Type B pancreatic cell (in vitro differentiated cells): ENCODE results near the gene MPC2. TPM values are rescaled to one million over a fixed set of nuclear protein-coding genes. Genes with fewer than 3 reads are reported as not detected.

Experiments
- DNase-seq: peaks from one replicate; pipeline ENCODE4 v3.0.0; 2021; ENCODE audit warnings: mixed read lengths; ENCODE audit not compliant: unreplicated experiment; ENCODE audit errors: extremely low spot score
- H3K27ac Mint-ChIP-seq: 2 replicates; pipeline ENCODE4 v1.8.0; 2021; ENCODE audit warnings: mild to moderate bottlenecking, mixed read lengths
- H3K27me3 Mint-ChIP-seq: 2 replicates; pipeline ENCODE4 v1.8.0; 2021; ENCODE audit warnings: mixed read lengths
- H3K36me3 Mint-ChIP-seq: 2 replicates; pipeline ENCODE4 v1.8.0; 2021; ENCODE audit warnings: mixed read lengths
- H3K4me1 Mint-ChIP-seq: one replicate; pipeline ENCODE4 v1.8.0; 2021; ENCODE audit warnings: mixed read lengths; ENCODE audit not compliant: unreplicated experiment
- H3K4me3 Mint-ChIP-seq: 2 replicates; pipeline ENCODE4 v1.8.0; 2021; ENCODE audit warnings: mild to moderate bottlenecking, mixed read lengths
- H3K9me3 Mint-ChIP-seq: 2 replicates; pipeline ENCODE4 v1.8.0; 2021; ENCODE audit warnings: mixed read lengths
- total RNA-seq: library from RNA; stranded (reverse); gene quantifications from 2 replicates; pipeline ENCODE4 v1.2.1, GENCODE V29; 2021; ENCODE audit warnings: low replicate concordance
- TF ChIP-seq, protein P1 (sequence below): fragments of 200-600 bp; sonication (generic); conservative IDR thresholded peaks from 2 replicates; pipeline ENCODE4 v1.5.0; 2021; ENCODE audit warnings: antibody characterized with exemption, mild to moderate bottlenecking

The MPC2 gene
- total RNA-seq, 1 donor from 2014 or later, result 60.2 TPM

DNA sequence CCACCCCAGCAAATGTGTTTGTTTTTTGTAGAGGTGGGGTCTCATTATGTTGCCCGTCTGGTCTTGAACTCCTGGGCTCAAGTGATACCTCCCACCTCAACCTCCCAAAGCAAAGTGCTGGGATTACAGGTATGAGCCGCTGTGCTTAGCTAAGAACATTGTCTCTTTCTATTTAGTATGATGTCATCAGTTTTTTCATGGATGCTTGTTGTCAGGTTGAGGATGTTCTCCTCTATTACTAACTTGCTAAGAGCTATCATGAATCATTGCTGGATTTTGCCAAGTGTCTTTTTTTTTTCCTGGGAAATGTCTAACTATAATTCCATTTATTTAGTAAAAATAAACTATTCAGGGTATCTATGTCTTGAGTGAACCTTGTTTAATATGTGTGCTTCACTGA is 19.0 kb upstream of the MPC2 start:
- Mint-ChIP-seq H3K36me3 (peaks cover 33% of the 10 kb centered on the region), H3K4me1 (peaks cover under 1% of the 10 kb centered on the region), H3K27me3 (no peaks in the 10 kb centered on the region), H3K4me3 (no peak overlapping the region), H3K27ac (no peak overlapping the region), H3K9me3 (no peaks in the 10 kb centered on the region)
- TF ChIP-seq, protein P1, sequence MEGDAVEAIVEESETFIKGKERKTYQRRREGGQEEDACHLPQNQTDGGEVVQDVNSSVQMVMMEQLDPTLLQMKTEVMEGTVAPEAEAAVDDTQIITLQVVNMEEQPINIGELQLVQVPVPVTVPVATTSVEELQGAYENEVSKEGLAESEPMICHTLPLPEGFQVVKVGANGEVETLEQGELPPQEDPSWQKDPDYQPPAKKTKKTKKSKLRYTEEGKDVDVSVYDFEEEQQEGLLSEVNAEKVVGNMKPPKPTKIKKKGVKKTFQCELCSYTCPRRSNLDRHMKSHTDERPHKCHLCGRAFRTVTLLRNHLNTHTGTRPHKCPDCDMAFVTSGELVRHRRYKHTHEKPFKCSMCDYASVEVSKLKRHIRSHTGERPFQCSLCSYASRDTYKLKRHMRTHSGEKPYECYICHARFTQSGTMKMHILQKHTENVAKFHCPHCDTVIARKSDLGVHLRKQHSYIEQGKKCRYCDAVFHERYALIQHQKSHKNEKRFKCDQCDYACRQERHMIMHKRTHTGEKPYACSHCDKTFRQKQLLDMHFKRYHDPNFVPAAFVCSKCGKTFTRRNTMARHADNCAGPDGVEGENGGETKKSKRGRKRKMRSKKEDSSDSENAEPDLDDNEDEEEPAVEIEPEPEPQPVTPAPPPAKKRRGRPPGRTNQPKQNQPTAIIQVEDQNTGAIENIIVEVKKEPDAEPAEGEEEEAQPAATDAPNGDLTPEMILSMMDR, result no peak
- no peak for DNase-seq

DNA sequence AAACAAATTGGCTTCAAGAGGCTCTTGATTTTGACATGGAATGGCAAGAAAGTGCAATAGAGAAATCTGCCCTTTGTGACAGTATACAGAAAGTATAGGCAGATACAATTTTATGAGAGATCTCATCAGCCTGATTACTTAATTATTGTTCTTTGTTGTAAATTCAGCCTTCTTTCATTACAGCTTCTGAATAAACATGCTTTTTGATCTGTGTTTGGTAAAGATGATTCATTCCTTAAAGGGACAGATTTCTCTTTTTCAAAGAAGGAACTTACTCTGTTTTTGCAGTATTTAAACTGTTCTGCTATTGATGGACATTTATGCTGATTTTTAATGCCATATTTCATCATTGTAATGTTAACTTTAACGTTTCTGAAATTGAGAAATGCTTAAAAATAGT is 13.7 kb upstream of the MPC2 start:
- H3K27ac Mint-ChIP-seq, result no peak overlapping the region
- no peak for DNase-seq

DNA sequence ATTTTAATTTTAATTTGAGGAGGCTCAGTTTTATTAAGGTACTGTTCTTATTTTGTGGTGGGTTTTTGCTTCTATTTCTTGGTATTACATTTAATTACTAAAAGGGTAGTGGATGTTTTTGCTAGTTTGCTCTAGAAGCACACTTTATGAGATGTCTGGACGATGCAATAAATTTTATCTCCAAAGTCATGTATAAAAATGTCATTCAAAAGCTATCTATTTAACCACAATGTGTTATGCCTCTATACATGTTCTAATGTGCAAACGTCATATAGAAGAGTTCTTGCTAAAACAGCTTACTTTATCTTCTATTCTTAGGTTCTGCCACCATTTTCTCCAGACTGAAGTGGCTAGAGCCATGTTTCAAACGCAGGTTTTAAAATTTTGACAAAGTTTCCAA is 12.9 kb upstream of the MPC2 start:
- no peaks in the 10 kb centered on the region for H3K27me3 Mint-ChIP-seq
- peaks cover 14% of the 10 kb centered on the region for H3K9me3 Mint-ChIP-seq
- TF ChIP-seq, protein P1, result no peak
- H3K36me3 Mint-ChIP-seq, result peaks cover 17% of the 10 kb centered on the region
- DNase-seq, result no peak
- H3K4me1 Mint-ChIP-seq, result peaks cover 18% of the 10 kb centered on the region
- H3K27ac Mint-ChIP-seq, result no peak overlapping the region
- no peak overlapping the region for H3K4me3 Mint-ChIP-seq

More for the DNA sequence above, 13.7 kb upstream of the MPC2 start:
- H3K4me3 Mint-ChIP-seq, result no peak overlapping the region
- H3K9me3 Mint-ChIP-seq, result peaks cover 9% of the 10 kb centered on the region
- no peaks in the 10 kb centered on the region for H3K27me3 Mint-ChIP-seq
- TF ChIP-seq, protein P1, result no peak
- peaks cover 18% of the 10 kb centered on the region for H3K4me1 Mint-ChIP-seq
- peaks cover 20% of the 10 kb centered on the region for H3K36me3 Mint-ChIP-seq

DNA sequence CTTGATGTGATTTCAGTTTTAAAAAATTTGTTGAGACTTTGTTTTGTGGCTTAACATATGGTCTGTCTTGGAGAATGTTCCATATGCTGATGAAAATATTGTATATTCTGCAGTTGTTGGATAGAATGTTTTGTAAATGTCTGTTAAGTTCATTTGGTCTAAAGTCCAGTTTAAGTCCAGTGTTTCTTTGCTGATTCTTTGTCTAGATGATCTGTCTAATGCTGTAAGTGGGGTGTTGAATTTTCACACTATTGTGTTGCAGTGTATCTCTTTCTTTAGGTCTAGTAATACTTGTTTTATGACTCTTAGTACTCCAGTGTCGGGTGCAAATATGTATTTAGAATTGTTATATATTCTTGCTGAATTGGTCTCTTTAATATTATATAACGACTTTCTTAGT is 10.9 kb upstream of the MPC2 start:
- H3K36me3 Mint-ChIP-seq, result peaks cover 19% of the 10 kb centered on the region
- H3K27ac Mint-ChIP-seq, result peak overlapping the region; percentile 2
- H3K27me3 Mint-ChIP-seq, result no peaks in the 10 kb centered on the region
- no peak overlapping the region for H3K4me3 Mint-ChIP-seq
- H3K4me1 Mint-ChIP-seq, result peaks cover 18% of the 10 kb centered on the region
- DNase-seq, result no peak
- TF ChIP-seq, protein P1, result no peak
- peaks cover 18% of the 10 kb centered on the region for H3K9me3 Mint-ChIP-seq

DNA sequence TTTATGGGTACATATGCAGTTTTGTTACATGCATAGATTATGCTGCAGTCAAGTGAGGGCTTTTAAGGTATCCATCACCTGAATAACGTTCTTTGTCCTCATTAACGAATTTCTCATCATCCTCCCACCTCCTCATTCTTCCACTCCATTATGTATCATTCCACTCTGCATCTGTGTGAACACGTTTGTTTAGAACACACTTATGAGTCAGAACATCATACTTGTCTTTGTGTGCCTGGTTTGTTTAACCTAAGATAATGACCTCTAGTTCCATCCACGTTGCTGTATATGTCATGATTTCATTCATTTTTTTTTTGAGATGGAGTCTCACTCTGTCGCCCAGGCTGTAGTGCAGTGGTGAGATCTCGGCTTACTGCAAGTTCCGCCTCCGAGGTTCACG is 6.7 kb upstream of the MPC2 start:
- H3K27me3 Mint-ChIP-seq, result no peaks in the 10 kb centered on the region
- DNase-seq, result no peak
- peaks cover 25% of the 10 kb centered on the region for H3K4me1 Mint-ChIP-seq
- no peak overlapping the region for H3K4me3 Mint-ChIP-seq
- peaks cover 18% of the 10 kb centered on the region for H3K9me3 Mint-ChIP-seq
- no peak overlapping the region for H3K27ac Mint-ChIP-seq
- TF ChIP-seq, protein P1, result no peak
- peaks cover 19% of the 10 kb centered on the region for H3K36me3 Mint-ChIP-seq

DNA sequence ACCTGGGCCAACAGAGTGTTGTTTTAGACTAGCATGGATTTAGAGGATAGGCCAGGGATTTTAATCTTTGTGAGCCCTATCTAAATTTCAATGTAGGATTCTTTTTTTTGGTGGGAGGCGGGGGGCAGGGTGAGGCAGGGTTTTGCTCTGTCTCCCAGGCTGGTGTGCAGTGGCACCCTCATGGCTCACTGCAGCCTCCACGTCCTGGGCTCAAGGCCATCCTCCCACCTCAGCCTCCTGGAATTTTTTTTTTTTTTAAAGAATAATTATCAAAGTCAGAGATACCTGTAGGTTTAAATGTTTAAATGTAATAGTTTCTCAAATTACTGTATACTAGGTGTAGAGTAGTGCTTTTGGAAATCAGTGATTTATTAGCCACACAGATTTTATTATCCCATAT is 3.4 kb upstream of the MPC2 start:
- no peak overlapping the region for H3K4me3 Mint-ChIP-seq
- H3K4me1 Mint-ChIP-seq, result peaks cover 17% of the 10 kb centered on the region
- H3K27me3 Mint-ChIP-seq, result peaks cover 3% of the 10 kb centered on the region
- H3K27ac Mint-ChIP-seq, result no peak overlapping the region
- peaks cover 9% of the 10 kb centered on the region for H3K9me3 Mint-ChIP-seq
- peaks cover 19% of the 10 kb centered on the region for H3K36me3 Mint-ChIP-seq
- no peak for DNase-seq
- TF ChIP-seq, protein P1, result no peak
